ENCODE results near the gene TMTC1. TPM values are rescaled to one million over a fixed set of nuclear protein-coding genes. Genes with fewer than 3 reads are reported as not detected.

The TMTC1 gene
- total RNA-seq, 2 experiments from 2014 or later: not detected

GRCh38 chr12:29797565-29798355 is 14.0 kb upstream of the TMTC1 start:
- Histone ChIP-seq H3K36me3 (ENCODE audit: insufficient read depth, low read length) (no peaks in the 10 kb centered on the region), H3K9me3 (ENCODE audit: control insufficient read depth in 1 of 2, insufficient read depth in 1 of 2, low read length in 2 of 2) (peaks cover 0 to 14% of the 10 kb centered on the region in 2 experiments), H3K4me3 (ENCODE audit: low read length) (no peak overlapping the region), H3K27ac (ENCODE audit: low read depth in 1 of 2, low read length in 2 of 2) (no peak overlapping the region), H3K4me1 (ENCODE audit: insufficient read depth, low read length) (no peaks in the 10 kb centered on the region), H3K27me3 (ENCODE audit: control insufficient read depth in 1 of 2, insufficient read depth in 2 of 2, low read length in 2 of 2) (no peaks in the 10 kb centered on the region)
- DNase-seq: no peak
- intact Hi-C loops (cut with DNase I, micrococcal nuclease): no loop called here
- Mint-ChIP-seq H3K27ac (no peak overlapping the region), H3K27me3 (no peaks in the 10 kb centered on the region), H3K36me3 (ENCODE audit: low read depth) (no peaks in the 10 kb centered on the region), H3K4me3 (no peak overlapping the region), H3K9me3 (peaks cover 11% of the 10 kb centered on the region), H3K4me1 (ENCODE audit: low read depth) (no peaks in the 10 kb centered on the region)
- TF ChIP-seq, protein P1, sequence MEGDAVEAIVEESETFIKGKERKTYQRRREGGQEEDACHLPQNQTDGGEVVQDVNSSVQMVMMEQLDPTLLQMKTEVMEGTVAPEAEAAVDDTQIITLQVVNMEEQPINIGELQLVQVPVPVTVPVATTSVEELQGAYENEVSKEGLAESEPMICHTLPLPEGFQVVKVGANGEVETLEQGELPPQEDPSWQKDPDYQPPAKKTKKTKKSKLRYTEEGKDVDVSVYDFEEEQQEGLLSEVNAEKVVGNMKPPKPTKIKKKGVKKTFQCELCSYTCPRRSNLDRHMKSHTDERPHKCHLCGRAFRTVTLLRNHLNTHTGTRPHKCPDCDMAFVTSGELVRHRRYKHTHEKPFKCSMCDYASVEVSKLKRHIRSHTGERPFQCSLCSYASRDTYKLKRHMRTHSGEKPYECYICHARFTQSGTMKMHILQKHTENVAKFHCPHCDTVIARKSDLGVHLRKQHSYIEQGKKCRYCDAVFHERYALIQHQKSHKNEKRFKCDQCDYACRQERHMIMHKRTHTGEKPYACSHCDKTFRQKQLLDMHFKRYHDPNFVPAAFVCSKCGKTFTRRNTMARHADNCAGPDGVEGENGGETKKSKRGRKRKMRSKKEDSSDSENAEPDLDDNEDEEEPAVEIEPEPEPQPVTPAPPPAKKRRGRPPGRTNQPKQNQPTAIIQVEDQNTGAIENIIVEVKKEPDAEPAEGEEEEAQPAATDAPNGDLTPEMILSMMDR (IDR thresholded peaks at IDR 0.05): no peak
- CTCF ChIA-PET: no interaction called here
- POLR2A ChIA-PET: no interaction called here
- no peak for ATAC-seq (ENCODE audit: poor library complexity)

DNA sequence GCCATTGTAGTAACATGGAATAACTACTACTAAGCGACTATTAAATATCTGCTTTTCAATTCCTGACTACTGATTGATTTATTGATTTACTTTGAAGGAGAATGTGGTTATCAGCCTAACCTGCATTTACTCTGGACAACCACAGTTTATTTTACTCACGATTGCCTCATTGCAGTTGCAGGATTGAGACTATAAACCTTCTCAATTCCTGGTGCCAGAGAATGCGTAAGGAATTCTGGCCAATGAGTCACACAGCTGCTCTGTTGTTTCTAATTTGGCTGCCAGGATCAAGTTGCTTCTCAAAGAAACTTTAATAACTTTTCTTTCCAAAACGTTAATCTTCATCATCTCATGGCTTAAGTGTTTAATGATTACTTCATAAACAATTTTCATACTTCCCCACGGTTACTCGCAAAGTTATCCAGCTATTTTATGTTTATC is 13.1 kb upstream of the TMTC1 start:
- Mint-ChIP-seq H3K27me3 (no peaks in the 10 kb centered on the region), H3K36me3 (ENCODE audit: low read depth) (no peaks in the 10 kb centered on the region), H3K4me3 (no peak overlapping the region), H3K9me3 (peaks cover 11% of the 10 kb centered on the region), H3K4me1 (ENCODE audit: low read depth) (no peaks in the 10 kb centered on the region), H3K27ac (no peak overlapping the region)
- ChIA-PET POLR2A (no interaction called here), CTCF (no interaction called here)
- Histone ChIP-seq H3K4me1 (ENCODE audit: insufficient read depth, low read length) (no peaks in the 10 kb centered on the region), H3K27me3 (ENCODE audit: control insufficient read depth in 1 of 2, insufficient read depth in 2 of 2, low read length in 2 of 2) (no peaks in the 10 kb centered on the region), H3K36me3 (ENCODE audit: insufficient read depth, low read length) (no peaks in the 10 kb centered on the region), H3K4me3 (ENCODE audit: low read length) (no peak overlapping the region), H3K9me3 (ENCODE audit: control insufficient read depth in 1 of 2, insufficient read depth in 1 of 2, low read length in 2 of 2) (peaks cover 0 to 10% of the 10 kb centered on the region in 2 experiments), H3K27ac (ENCODE audit: low read depth in 1 of 2, low read length in 2 of 2) (no peak overlapping the region)
- no peak for ATAC-seq (ENCODE audit: poor library complexity)
- TF ChIP-seq, protein P1 (IDR thresholded peaks at IDR 0.05): no peak
- DNase-seq: no peak
- intact Hi-C loops (cut with DNase I, micrococcal nuclease): no loop called here

DNA sequence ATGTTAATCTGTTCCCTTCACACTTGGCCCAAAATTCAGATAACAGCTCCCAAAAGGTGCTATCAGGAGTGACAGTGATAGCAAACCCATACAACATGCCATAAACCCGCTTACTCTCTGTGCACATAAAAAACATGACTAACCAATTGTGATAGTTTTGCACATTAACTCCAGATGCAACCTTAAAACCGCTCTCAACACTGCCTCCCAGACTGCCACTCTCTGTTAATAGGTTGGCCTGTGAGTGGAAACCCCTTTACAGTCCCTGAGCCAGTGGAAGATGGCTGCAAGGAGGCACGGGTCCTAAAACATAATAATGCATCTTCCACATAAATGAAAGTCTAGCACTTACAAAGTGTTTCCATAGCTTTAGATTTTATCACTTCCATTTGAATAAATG is 12.0 kb upstream of the TMTC1 start:
- Histone ChIP-seq H3K9me3 (ENCODE audit: control insufficient read depth in 1 of 2, insufficient read depth in 1 of 2, low read length in 2 of 2) (peaks cover 0 to 4% of the 10 kb centered on the region in 2 experiments), H3K4me1 (ENCODE audit: insufficient read depth, low read length) (no peaks in the 10 kb centered on the region), H3K36me3 (ENCODE audit: insufficient read depth, low read length) (no peaks in the 10 kb centered on the region), H3K27ac (ENCODE audit: low read depth in 1 of 2, low read length in 2 of 2) (no peak overlapping the region), H3K27me3 (ENCODE audit: control insufficient read depth in 1 of 2, insufficient read depth in 2 of 2, low read length in 2 of 2) (no peaks in the 10 kb centered on the region), H3K4me3 (ENCODE audit: low read length) (no peak overlapping the region)
- Mint-ChIP-seq H3K4me1 (ENCODE audit: low read depth) (no peaks in the 10 kb centered on the region), H3K4me3 (no peak overlapping the region), H3K27me3 (no peaks in the 10 kb centered on the region), H3K9me3 (peaks cover 7% of the 10 kb centered on the region), H3K36me3 (ENCODE audit: low read depth) (no peaks in the 10 kb centered on the region), H3K27ac (no peak overlapping the region)
- DNase-seq: no peak
- TF ChIP-seq, protein P1 (IDR thresholded peaks at IDR 0.05): no peak
- no peak for ATAC-seq (ENCODE audit: poor library complexity)
- CTCF ChIA-PET: no interaction called here
- intact Hi-C loops (cut with DNase I, micrococcal nuclease): no loop called here
- POLR2A ChIA-PET: no interaction called here

Data from CD4-positive, alpha-beta T cell (primary cell).